Thymus (tissue), 11 donors: ENCODE results near the gene CELA1. TPM values are rescaled to one million over a fixed set of nuclear protein-coding genes. Genes with fewer than 3 reads are reported as not detected.
A peak's percentile ranks its signal among the peaks of the same experiment; 100 is the strongest.
"Not testable (repeated sequence)": the region's sequence is repeated elsewhere in the genome, so short reads cannot be mapped to it uniquely, and the experiment has no call there.

ENCODE experiments used
- DNase-seq, 9 donors: peaks; one replicate each; pipeline ENCODE4 v3.0.0-alpha.2; 2013; ENCODE audit warnings: low spot score in 9 of 9, low read depth in 6 of 9, missing footprints in 1 of 9
- H3K27ac ChIP-seq, 2 donors: one replicate each; pipeline ENCODE4 v1.5.1; 2013; ENCODE audit warnings: control low read depth in 1 of 2, low read depth in 1 of 2, low read length in 1 of 2, mild to moderate bottlenecking in 1 of 2, moderate library complexity in 1 of 2
- H3K27me3 ChIP-seq, 2 donors: one replicate each; pipeline ENCODE4 v1.5.1; 2013; ENCODE audit warnings: low read length in 1 of 2; ENCODE audit not compliant: control insufficient read depth in 2 of 2, insufficient read depth in 1 of 2
- H3K36me3 ChIP-seq, 2 donors: one replicate each; pipeline ENCODE4 v1.5.1; 2013; ENCODE audit warnings: low read length in 1 of 2, mild to moderate bottlenecking in 1 of 2, moderate library complexity in 1 of 2; ENCODE audit not compliant: control insufficient read depth in 2 of 2, insufficient read depth in 2 of 2
- H3K4me1 ChIP-seq, 2 donors: one replicate each; pipeline ENCODE4 v1.5.1; 2013; ENCODE audit warnings: low read length in 2 of 2; ENCODE audit not compliant: control insufficient read depth in 2 of 2, insufficient read depth in 2 of 2
- H3K4me3 ChIP-seq, 2 donors: one replicate each; pipeline ENCODE4 v1.5.1; 2013; ENCODE audit warnings: low read length in 2 of 2, control low read depth in 1 of 2, mild to moderate bottlenecking in 1 of 2
- H3K9me3 ChIP-seq, 2 donors: one replicate each; pipeline ENCODE4 v1.5.1; 2013; ENCODE audit warnings: low read length in 1 of 2, mild to moderate bottlenecking in 1 of 2; ENCODE audit not compliant: control insufficient read depth in 2 of 2, insufficient read depth in 1 of 2
- WGBS: extraction: QIAGEN DNeasy Blood & Tissue Kit; methylation state at CpG from one replicate; pipeline ENCODE4 v1.1.7; 2013; 5-methylcytosine and 5-hydroxymethylcytosine counted together
- polyA plus RNA-seq: library from polyadenylated mRNA; stranded (reverse); fragments of 200-250 nt; gene quantifications from one replicate; pipeline ENCODE4 v1.2.3, GENCODE V29; 2013
- total RNA-seq: library from RNA; stranded (reverse); fragments of 120-200 nt; gene quantifications from one replicate; pipeline ENCODE4 v1.2.4, GENCODE V29; 2013
- donor health status: healthy.

CELA1 gene
- total and polyA plus RNA-seq, 2 donors = 0.09 to 0.71 TPM

DNA sequence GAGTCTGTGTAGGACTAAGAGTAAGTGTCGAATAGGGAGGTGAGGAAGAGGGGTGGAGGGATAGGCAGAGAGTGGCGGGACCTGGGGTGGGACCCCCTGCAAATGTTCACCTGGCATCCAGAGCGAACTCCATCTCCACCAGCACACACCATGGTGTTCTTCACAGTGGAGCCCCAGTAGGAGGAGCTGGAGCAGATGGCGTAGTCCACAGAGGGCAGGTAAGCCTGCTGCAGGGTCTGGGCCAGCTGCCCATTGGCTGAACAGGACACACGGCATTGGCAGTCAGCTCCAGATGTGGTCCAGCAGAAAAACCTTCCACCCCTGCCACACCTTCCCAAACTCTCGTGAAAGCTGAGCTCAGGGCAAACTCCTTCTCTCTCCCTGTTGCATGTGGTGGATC, 6.7 kb downstream of the CELA1 start:
- Histone ChIP-seq H3K4me3 (no peak overlapping the region), H3K27ac (no peak overlapping the region), H3K27me3 (no peaks in the 10 kb centered on the region), H3K36me3 (no peaks in the 10 kb centered on the region), H3K9me3 (no peaks in the 10 kb centered on the region), H3K4me1 (peaks cover 0 to 7% of the 10 kb centered on the region in 2 donors)
- WGBS = 97% methylated on average over 6 of the region's 6 CpGs
- DNase-seq = no peak

DNA sequence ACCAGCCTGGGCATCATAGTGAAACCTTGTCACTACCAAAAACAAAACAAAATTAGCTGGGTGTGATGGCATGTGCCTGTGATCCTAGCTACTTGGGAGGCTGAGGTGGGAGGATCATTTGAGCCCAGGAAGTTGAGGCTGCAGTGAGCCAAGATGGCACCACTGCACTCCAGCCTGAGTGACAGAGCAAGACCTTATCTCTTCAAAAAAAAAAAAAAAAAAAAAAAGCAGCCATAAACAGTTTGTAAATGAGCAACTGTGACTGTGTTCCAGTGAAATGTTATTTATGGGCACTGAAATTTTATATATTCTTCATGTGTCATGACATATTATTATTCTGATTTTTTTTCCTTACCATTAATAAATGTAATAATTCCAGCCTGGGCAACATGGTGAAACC, 9.1 kb downstream of the CELA1 start:
- H3K9me3 ChIP-seq, H3K27ac ChIP-seq, H3K27me3 ChIP-seq, DNase-seq, H3K4me1 ChIP-seq, H3K4me3 ChIP-seq, H3K36me3 ChIP-seq: not testable (repeated sequence)

DNA sequence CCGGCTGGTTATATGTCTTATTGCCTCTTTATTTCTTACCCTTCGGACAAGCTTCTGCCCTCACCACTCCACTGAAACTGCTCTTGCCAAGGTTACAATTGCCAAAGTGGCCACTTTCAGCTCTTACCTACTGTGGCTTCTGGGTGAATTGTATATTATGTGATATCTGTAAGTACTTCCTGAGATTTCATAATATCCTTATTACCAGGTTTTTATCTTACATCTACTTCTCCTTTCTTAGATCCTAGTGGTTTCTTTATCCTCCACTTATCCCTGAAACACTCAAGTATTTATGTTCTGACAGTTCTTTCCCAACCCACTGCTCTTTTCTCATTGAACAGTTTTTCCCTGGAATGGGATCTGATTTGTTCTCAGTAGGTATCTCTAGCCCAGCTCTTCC, 10.5 kb downstream of the CELA1 start:
- Histone ChIP-seq H3K27ac (no peak overlapping the region), H3K4me3 (no peak overlapping the region), H3K9me3 (no peaks in the 10 kb centered on the region), H3K36me3 (no peaks in the 10 kb centered on the region), H3K27me3 (no peaks in the 10 kb centered on the region), H3K4me1 (no peaks in the 10 kb centered on the region)
- DNase-seq = no peak
- 93% methylated on average over 2 of the region's 2 CpGs for WGBS

DNA sequence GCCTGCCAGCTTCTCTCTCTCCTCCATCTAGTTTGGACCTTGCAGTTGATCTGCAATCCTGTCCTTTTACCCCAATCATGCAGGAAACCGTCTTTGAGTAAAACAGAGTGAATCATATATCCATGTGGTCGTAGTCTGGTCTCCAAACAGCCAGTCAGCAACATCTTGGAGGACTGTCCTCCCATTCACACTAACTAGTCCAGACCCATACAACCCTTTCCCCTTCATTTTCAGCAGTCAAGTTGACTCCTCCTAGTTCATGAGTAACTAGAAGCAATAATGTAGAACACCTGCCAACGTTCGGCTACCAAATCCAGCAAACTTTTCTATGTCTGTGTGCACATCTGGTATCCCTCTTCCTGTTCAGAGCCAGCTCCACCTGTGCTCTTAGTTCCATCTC, 11.7 kb downstream of the CELA1 start:
- Histone ChIP-seq H3K4me3 (no peak overlapping the region), H3K9me3 (no peaks in the 10 kb centered on the region), H3K27ac (no peak overlapping the region), H3K36me3 (no peaks in the 10 kb centered on the region), H3K27me3 (no peaks in the 10 kb centered on the region), H3K4me1 (peaks cover under 1 to 6% of the 10 kb centered on the region in 2 donors)
- DNase-seq = no peak
- 78% methylated on average over 4 of the region's 4 CpGs for WGBS

DNA sequence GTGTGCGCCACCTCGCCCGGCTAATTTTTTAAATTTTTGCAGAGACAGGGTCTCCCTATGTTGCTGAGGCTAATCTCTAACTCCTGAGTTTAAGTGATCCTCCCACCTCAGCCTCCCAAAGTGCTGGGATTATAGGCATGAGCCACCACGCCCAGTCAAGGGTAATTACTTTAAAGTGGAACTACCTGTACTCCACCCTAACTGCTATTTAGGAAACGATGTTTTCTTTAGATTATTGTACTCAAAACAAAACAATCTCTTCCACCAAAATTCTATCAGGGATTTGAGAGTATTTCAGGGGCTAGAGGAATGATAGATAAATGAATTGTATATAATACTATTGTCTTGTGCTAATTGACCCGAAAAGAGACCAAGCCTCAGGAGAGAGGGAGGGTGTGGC, 12.9 kb downstream of the CELA1 start:
- H3K27me3 ChIP-seq = no peaks in the 10 kb centered on the region
- WGBS = 82% methylated on average over 6 of the region's 6 CpGs
- H3K36me3 ChIP-seq = no peaks in the 10 kb centered on the region
- H3K4me1 ChIP-seq = peaks cover 13 to 16% of the 10 kb centered on the region in 2 donors
- DNase-seq = no peak
- H3K27ac ChIP-seq = no peak overlapping the region
- H3K9me3 ChIP-seq = no peaks in the 10 kb centered on the region
- no peak overlapping the region for H3K4me3 ChIP-seq

DNA sequence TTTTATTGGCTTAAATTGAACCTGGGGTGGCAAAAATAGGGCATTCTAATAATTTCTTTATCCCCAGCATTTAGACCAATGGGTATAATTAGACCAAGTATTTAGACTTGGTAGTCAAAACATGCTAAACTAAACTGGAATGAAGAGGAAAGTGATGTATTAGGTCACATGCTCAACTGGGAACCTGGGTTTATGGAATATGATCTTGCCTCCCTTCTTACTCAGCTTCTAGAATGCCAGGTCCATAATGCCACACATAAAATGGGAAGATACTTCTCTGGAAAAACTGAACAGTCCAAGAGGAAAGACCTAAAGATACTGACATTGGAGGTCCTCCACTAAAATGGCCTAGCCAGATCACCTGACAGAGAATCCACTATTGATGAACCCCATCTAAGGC, 16.3 kb downstream of the CELA1 start:
- H3K27me3 ChIP-seq = no peaks in the 10 kb centered on the region
- H3K4me3 ChIP-seq = no peak overlapping the region
- peaks cover 34 to 41% of the 10 kb centered on the region in 2 donors for H3K4me1 ChIP-seq
- no peak for DNase-seq
- no peaks in the 10 kb centered on the region for H3K36me3 ChIP-seq
- H3K9me3 ChIP-seq = no peaks in the 10 kb centered on the region
- H3K27ac ChIP-seq = no peak overlapping the region

DNA sequence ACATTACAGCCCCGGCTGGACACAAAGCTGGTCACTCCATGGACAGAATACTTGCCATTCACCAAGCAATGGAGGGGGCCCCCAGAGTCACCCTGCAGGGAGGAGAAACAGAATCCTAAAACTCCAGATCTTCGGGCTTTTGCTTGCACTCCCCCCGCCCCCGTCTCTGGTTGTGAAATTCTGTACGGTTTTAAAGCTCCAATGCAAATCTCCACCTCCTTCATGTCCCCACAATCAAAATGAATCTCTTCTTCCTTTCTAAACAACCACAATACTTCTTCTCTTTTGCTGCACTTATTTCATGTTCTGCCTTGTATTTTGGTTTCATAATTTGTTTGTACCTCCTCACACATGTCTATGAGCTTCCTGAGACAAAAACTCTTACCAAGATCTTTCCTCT, 16.7 kb downstream of the CELA1 start:
- H3K27ac ChIP-seq = peak overlapping the region in 1 of 2 donors; percentile 86
- no peaks in the 10 kb centered on the region for H3K27me3 ChIP-seq
- H3K4me1 ChIP-seq = peaks cover 34 to 45% of the 10 kb centered on the region in 2 donors
- no peaks in the 10 kb centered on the region for H3K36me3 ChIP-seq
- WGBS = 21% methylated on average over 5 of the region's 5 CpGs
- no peaks in the 10 kb centered on the region for H3K9me3 ChIP-seq
- DNase-seq = peak in 1 of 9 donors; percentile 41
- H3K4me3 ChIP-seq = no peak overlapping the region

DNA sequence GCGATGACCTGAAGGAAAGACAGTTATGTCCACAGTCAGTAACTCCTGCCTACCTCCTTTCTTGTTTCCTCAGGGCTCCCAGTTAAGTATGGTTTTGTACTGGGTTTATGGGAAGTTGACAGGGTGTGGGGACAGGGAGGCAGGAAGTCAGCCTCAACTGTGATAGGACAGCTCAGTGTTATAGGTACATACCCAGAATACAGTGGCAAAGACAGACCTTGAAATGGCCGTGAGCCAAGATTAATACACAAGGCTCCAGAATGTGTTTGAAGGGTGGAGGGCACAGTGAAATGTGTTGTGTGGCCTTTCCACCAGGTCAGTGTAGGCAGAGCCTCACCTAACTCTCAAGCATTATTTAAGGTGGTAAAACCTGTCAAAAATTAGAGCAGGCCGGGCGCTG, 17.9 kb downstream of the CELA1 start:
- no peak for DNase-seq
- peaks cover 38 to 53% of the 10 kb centered on the region in 2 donors for H3K4me1 ChIP-seq
- WGBS = 95% methylated on average over 4 of the region's 4 CpGs
- H3K36me3 ChIP-seq = no peaks in the 10 kb centered on the region
- no peaks in the 10 kb centered on the region for H3K9me3 ChIP-seq
- H3K27ac ChIP-seq = peak overlapping the region in 1 of 2 donors; percentile 25
- no peak overlapping the region for H3K4me3 ChIP-seq
- H3K27me3 ChIP-seq = no peaks in the 10 kb centered on the region

DNA sequence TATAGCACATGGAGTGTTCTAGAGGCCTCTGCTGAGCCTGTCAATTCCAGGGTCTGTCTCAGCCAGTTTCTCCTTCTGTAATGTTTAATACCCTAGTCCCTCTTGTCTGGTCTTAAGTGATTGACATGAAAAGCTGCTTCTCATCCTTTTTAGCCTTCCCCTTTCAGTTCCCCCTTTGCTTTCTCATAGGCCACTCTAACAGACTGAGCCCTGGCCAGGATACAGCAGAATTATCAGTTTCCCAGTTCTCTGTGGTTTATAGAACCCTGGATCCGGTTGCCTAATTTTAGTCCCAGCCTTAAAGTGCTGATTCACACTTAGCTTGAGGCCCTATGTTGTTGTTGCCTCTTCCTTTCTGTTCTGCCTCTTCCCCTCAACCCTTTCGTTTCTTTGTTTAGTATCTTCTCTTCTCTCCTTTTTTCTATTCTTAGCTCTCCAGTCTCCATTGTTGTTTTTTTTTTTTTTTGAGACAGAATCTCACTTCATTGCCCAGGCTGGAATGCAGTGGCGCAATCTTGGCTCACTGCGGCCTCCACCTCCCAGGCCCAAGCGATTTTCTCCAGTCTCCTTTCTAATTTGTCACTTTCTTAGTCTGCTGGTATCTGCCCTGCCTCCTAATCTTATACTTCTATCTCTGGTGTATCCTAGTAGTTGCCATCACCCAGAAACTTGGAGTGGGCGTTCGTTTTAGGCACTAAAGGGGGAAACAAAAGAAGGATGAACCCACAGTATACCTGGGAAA, 19.6 kb downstream of the CELA1 start:
- Histone ChIP-seq H3K4me3 (no peak overlapping the region), H3K27me3 (no peaks in the 10 kb centered on the region), H3K27ac (peak overlapping the region; percentile 74 to 82), H3K4me1 (peaks cover 44 to 70% of the 10 kb centered on the region in 2 donors), H3K9me3 (no peaks in the 10 kb centered on the region), H3K36me3 (no peaks in the 10 kb centered on the region)
- peak in 4 of 9 donors; percentile 34 to 70 (median 46) for DNase-seq
- 22% methylated on average over 7 of the region's 7 CpGs for WGBS
